KMS-11 (cell line): ENCODE data around the gene TRIO.

Experiments
- H2AFZ ChIP-seq: fragments of 200-600 bp; sonication (generic); 2 replicates; pipeline ENCODE4 v1.6.1; 2016; ENCODE audit warnings: antibody characterized with exemption, mixed run types, low read depth
- H3K27ac ChIP-seq: fragments of 200-600 bp; sonication (generic); 2 replicates; pipeline ENCODE4 v1.6.1; 2016; ENCODE audit warnings: mild to moderate bottlenecking, mixed run types
- H3K27me3 ChIP-seq: fragments of 200-600 bp; sonication (generic); 2 replicates; pipeline ENCODE4 v1.6.1; 2017; ENCODE audit warnings: mild to moderate bottlenecking, low read depth, mixed run types, moderate library complexity; ENCODE audit not compliant: insufficient read depth
- H3K36me3 ChIP-seq: fragments of 200-600 bp; sonication (generic); 2 replicates; pipeline ENCODE4 v1.6.1; 2017; ENCODE audit warnings: mild to moderate bottlenecking, mixed run types; ENCODE audit not compliant: insufficient read depth
- H3K4me1 ChIP-seq: fragments of 200-600 bp; sonication (generic); 2 replicates; pipeline ENCODE4 v1.6.1; 2016; ENCODE audit warnings: mild to moderate bottlenecking, low read depth, mixed run types; ENCODE audit not compliant: poor library complexity, severe bottlenecking
- H3K4me2 ChIP-seq: fragments of 200-600 bp; sonication (generic); 2 replicates; pipeline ENCODE4 v1.7.0; 2016; ENCODE audit warnings: mild to moderate bottlenecking, mixed run types
- H3K4me3 ChIP-seq: fragments of 200-600 bp; sonication (generic); IDR thresholded peaks from 2 replicates; pipeline ENCODE4 v1.6.1; 2017; ENCODE audit warnings: low read depth, low read length, mixed read lengths; ENCODE audit not compliant: insufficient read depth
- H3K79me2 ChIP-seq: fragments of 200-600 bp; sonication (generic); 2 replicates; pipeline ENCODE4 v1.6.1; 2016; ENCODE audit warnings: low read depth, mixed run types; ENCODE audit not compliant: insufficient read depth
- H3K9ac ChIP-seq: fragments of 200-600 bp; sonication (generic); 2 replicates; pipeline ENCODE4 v1.6.1; 2016; ENCODE audit warnings: mild to moderate bottlenecking, mixed run types
- H4K20me1 ChIP-seq: fragments of 200-600 bp; sonication (generic); 2 replicates; pipeline ENCODE4 v1.6.1; 2016; ENCODE audit warnings: mild to moderate bottlenecking, mixed run types; ENCODE audit not compliant: insufficient read depth
- TF ChIP-seq, protein P1 (sequence below): fragments of 200-600 bp; sonication (generic); conservative IDR thresholded peaks from 2 replicates; pipeline ENCODE4 v1.6.1; 2017; ENCODE audit warnings: low read depth, mild to moderate bottlenecking, antibody characterized with exemption, low read length, moderate library complexity, mixed read lengths

Gene TRIO

DNA sequence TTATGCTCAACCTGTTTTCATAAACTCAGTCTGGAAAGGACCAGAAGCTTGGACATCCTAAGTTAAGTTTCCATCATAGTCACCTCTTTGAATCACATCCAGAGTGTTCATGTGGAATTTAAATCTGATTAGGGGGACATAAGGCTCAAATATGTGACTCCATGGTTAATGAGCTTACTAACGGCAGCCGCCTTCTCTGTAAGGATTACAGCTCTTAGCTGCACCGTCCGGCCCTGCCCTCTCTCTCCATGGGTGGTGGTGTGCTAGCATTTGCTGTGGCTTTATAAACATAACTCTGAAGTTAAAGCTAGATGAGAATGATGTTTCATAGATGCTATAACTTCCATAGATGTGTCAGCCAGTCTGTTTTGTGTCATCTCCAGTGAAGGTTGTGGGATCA lies 156.5 kb downstream of the TRIO start:
- no peak overlapping the region for H2AFZ ChIP-seq
- no peak overlapping the region for H3K27ac ChIP-seq
- no peaks in the 10 kb centered on the region for H3K79me2 ChIP-seq
- no peaks in the 10 kb centered on the region for H3K4me1 ChIP-seq
- no peaks in the 10 kb centered on the region; the same call in 1 of the 2 replicates for H3K36me3 ChIP-seq
- no peak overlapping the region for H3K4me3 ChIP-seq
- no peak overlapping the region for H3K9ac ChIP-seq
- H3K4me2 ChIP-seq, result no peak overlapping the region
- H3K27me3 ChIP-seq, result no peaks in the 10 kb centered on the region
- TF ChIP-seq, protein P1, sequence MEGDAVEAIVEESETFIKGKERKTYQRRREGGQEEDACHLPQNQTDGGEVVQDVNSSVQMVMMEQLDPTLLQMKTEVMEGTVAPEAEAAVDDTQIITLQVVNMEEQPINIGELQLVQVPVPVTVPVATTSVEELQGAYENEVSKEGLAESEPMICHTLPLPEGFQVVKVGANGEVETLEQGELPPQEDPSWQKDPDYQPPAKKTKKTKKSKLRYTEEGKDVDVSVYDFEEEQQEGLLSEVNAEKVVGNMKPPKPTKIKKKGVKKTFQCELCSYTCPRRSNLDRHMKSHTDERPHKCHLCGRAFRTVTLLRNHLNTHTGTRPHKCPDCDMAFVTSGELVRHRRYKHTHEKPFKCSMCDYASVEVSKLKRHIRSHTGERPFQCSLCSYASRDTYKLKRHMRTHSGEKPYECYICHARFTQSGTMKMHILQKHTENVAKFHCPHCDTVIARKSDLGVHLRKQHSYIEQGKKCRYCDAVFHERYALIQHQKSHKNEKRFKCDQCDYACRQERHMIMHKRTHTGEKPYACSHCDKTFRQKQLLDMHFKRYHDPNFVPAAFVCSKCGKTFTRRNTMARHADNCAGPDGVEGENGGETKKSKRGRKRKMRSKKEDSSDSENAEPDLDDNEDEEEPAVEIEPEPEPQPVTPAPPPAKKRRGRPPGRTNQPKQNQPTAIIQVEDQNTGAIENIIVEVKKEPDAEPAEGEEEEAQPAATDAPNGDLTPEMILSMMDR, result no peak
- H4K20me1 ChIP-seq, result no peaks in the 10 kb centered on the region

GRCh38 chr5:14301186-14301585 lies 158.0 kb downstream of the TRIO start:
- no peak overlapping the region for H3K4me3 ChIP-seq
- no peak overlapping the region for H2AFZ ChIP-seq
- no peaks in the 10 kb centered on the region for H3K27me3 ChIP-seq
- H3K4me2 ChIP-seq, result no peak overlapping the region
- H3K36me3 ChIP-seq, result no peaks in the 10 kb centered on the region; the same call in 1 of the 2 replicates
- no peaks in the 10 kb centered on the region for H3K79me2 ChIP-seq
- no peaks in the 10 kb centered on the region for H3K4me1 ChIP-seq
- no peak overlapping the region for H3K9ac ChIP-seq
- TF ChIP-seq, protein P1, result no peak
- no peaks in the 10 kb centered on the region for H4K20me1 ChIP-seq
- no peak overlapping the region for H3K27ac ChIP-seq

DNA sequence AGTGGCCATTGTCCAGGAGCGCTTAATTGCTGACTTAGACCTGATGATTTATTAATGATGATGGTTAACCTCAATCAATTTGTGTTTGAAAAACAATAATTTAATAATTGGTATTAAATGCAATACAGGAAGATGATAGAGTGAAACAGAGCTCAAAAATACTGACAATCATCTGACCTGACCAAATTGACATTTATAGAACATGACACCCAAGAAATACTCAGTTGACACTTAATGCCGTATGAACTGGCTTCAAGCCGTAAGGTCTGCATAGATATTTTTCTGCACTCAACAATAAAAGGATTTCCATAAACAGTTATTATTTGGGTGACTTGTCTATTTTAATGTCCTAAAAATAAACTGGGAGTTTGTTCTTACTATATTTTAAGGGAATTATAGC lies 159.2 kb downstream of the TRIO start:
- Histone ChIP-seq H4K20me1 (no peaks in the 10 kb centered on the region), H3K4me2 (no peak overlapping the region), H3K36me3 (no peaks in the 10 kb centered on the region), H3K27me3 (no peaks in the 10 kb centered on the region), H3K9ac (no peak overlapping the region), H3K79me2 (no peaks in the 10 kb centered on the region), H3K4me1 (no peaks in the 10 kb centered on the region), H3K27ac (no peak overlapping the region), H3K4me3 (no peak overlapping the region), H2AFZ (no peak overlapping the region)
- TF ChIP-seq, protein P1, result no peak

GRCh38 chr5:14305045-14305444 lies 161.9 kb downstream of the TRIO start:
- Histone ChIP-seq H3K4me3 (no peak overlapping the region), H3K27ac (no peak overlapping the region), H3K4me1 (no peaks in the 10 kb centered on the region), H3K36me3 (no peaks in the 10 kb centered on the region), H3K27me3 (no peaks in the 10 kb centered on the region), H3K9ac (no peak overlapping the region), H4K20me1 (no peaks in the 10 kb centered on the region), H2AFZ (no peak overlapping the region), H3K4me2 (no peak overlapping the region), H3K79me2 (no peaks in the 10 kb centered on the region)
- TF ChIP-seq, protein P1, result no peak
